MCF 10A (cell line): Measurements from ENCODE around the gene HSBP1. TPM values are rescaled to one million over a fixed set of nuclear protein-coding genes. Genes with fewer than 3 reads are reported as not detected.

Source experiments
- BruUV-seq: library from RNA; stranded (reverse); fragments of 400-500 nt; replicated peaks from 2 replicates; lab custom pipeline; 2021; lab: Mats Ljungman, UMichigan
- CTCF ChIA-PET: fragments of 300-600 bp; sonication (Branson Sonifier 250); formaldehyde crosslinking; extraction: SDS; loops from one replicate; lab custom pipeline; 2021; ENCODE audit warnings: antibody characterized with exemption, inconsistent platforms; lab: Yijun Ruan, JAX
- POLR2A ChIA-PET: fragments of 300-600, 350-650 bp; sonication (Branson Sonifier 250); formaldehyde crosslinking; extraction: SDS; loops from one replicate; lab custom pipeline; 2020; ENCODE audit warnings: antibody characterized with exemption, inconsistent platforms; lab: Yijun Ruan, JAX
- DNase-seq: peaks from one replicate; pipeline ENCODE4 v3.0.0-alpha.2; 2018; ENCODE audit not compliant: unreplicated experiment
- H3K27ac Mint-ChIP-seq: one replicate; pipeline ENCODE4 v1.8.0; 2022; ENCODE audit warnings: mild to moderate bottlenecking, low read depth, mixed read lengths; ENCODE audit not compliant: unreplicated experiment
- H3K27me3 Mint-ChIP-seq: one replicate; pipeline ENCODE4 v1.8.0; 2022; ENCODE audit warnings: mixed read lengths; ENCODE audit not compliant: insufficient read depth, unreplicated experiment
- H3K36me3 Mint-ChIP-seq: one replicate; pipeline ENCODE4 v1.8.0; 2022; ENCODE audit warnings: mild to moderate bottlenecking, moderate library complexity, mixed read lengths; ENCODE audit not compliant: insufficient read depth, unreplicated experiment
- H3K4me1 Mint-ChIP-seq: one replicate; pipeline ENCODE4 v1.8.0; 2022; ENCODE audit warnings: mixed read lengths; ENCODE audit not compliant: insufficient read depth, unreplicated experiment
- H3K4me3 Mint-ChIP-seq: one replicate; pipeline ENCODE4 v1.8.0; 2022; ENCODE audit warnings: mild to moderate bottlenecking, moderate library complexity, mixed read lengths; ENCODE audit not compliant: unreplicated experiment
- H3K9me3 Mint-ChIP-seq: one replicate; pipeline ENCODE4 v1.8.0; 2022; ENCODE audit warnings: mixed read lengths; ENCODE audit not compliant: unreplicated experiment
- intact Hi-C: fragments of 100-400 bp; cut with micrococcal nuclease; formaldehyde crosslinking; loops from 2 replicates; pipeline ENCODE4 v1.14.1; 2022
- total RNA-seq: library from RNA; stranded (reverse); gene quantifications from 2 replicates; pipeline ENCODE4 v1.2.3, GENCODE V29; 2022
- TF ChIP-seq, protein P1 (sequence below): fragments of 200-600 bp; IDR thresholded peaks from one replicate; pipeline ENCODE4 v1.8.0; 2022; ENCODE audit warnings: antibody characterized with exemption, mild to moderate bottlenecking; ENCODE audit not compliant: unreplicated experiment

HSBP1 gene
- total RNA-seq, 1 experiment from 2014 or later, result 101 TPM

DNA sequence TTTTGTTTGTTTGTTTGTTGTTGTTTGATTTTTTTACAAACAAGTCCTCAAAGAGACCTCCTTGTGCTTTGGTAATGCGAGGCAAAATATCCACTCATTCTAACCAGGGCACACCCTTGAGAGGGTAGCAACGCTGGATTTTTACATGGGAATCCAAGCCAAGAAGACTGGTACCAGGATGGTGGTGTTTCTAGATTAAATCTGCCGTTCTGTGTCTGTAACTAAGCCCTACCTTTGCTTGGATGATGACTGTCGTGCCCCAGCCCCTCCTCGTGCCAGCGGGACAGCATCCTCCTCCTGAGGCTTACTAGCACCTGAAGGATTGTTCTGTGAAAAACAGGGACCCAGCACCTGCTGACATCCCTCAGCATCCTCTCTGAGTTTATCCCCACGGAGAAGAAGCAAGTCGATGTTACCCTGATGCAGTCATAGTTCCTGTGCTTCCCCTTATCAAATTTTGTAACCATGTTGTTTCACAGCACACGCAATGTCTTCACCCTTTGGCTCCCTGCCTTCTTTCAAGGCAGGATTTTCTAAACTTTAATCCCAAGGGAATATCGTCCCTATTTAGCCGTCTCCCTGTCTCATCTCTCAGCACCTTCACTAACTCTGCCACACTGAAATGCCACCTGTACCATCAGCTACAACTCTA lies 5.1 kb upstream of the HSBP1 start:
- no peaks in the 10 kb centered on the region for H3K9me3 Mint-ChIP-seq
- TF ChIP-seq, protein P1, sequence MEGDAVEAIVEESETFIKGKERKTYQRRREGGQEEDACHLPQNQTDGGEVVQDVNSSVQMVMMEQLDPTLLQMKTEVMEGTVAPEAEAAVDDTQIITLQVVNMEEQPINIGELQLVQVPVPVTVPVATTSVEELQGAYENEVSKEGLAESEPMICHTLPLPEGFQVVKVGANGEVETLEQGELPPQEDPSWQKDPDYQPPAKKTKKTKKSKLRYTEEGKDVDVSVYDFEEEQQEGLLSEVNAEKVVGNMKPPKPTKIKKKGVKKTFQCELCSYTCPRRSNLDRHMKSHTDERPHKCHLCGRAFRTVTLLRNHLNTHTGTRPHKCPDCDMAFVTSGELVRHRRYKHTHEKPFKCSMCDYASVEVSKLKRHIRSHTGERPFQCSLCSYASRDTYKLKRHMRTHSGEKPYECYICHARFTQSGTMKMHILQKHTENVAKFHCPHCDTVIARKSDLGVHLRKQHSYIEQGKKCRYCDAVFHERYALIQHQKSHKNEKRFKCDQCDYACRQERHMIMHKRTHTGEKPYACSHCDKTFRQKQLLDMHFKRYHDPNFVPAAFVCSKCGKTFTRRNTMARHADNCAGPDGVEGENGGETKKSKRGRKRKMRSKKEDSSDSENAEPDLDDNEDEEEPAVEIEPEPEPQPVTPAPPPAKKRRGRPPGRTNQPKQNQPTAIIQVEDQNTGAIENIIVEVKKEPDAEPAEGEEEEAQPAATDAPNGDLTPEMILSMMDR, result no peak
- POLR2A ChIA-PET, result no interaction called here
- H3K36me3 Mint-ChIP-seq, result no peaks in the 10 kb centered on the region
- peak overlapping the region; percentile 52 for H3K27ac Mint-ChIP-seq
- H3K4me3 Mint-ChIP-seq, result peak overlapping the region; percentile 54
- no TSS peak for BruUV-seq
- intact Hi-C loops, result no loop called here
- DNase-seq, result no peak
- H3K27me3 Mint-ChIP-seq, result no peaks in the 10 kb centered on the region
- CTCF ChIA-PET, result interaction anchor here (0.6 kb wide), 1 partner anchor 17 kb away, joined by 3 read pairs; no protein-coding TSS in a partner anchor
- peaks cover 19% of the 10 kb centered on the region for H3K4me1 Mint-ChIP-seq

DNA sequence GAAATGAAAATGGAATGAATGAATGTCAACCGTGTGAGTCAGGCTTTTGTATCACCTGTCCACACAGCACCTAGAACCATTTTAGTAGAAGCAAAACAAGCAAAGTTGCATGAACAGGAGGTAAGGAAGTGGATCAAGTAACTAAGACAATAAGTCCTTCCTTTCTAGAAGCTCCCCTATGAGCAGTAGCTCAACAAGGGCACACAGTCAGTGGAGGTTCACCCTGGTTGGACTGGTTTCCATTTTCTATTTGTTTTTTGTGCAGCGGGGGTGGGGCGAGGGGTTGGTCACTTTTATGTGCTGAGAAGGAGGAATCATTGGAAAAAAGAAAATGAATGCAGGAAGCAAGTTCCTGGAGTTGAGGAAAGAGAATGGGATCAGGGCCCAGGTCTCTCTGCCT lies 4.0 kb upstream of the HSBP1 start:
- Mint-ChIP-seq H3K36me3 (no peaks in the 10 kb centered on the region), H3K9me3 (no peaks in the 10 kb centered on the region), H3K27me3 (no peaks in the 10 kb centered on the region), H3K4me1 (peaks cover 19% of the 10 kb centered on the region), H3K4me3 (no peak overlapping the region), H3K27ac (no peak overlapping the region)
- ChIA-PET POLR2A (no interaction called here), CTCF (no interaction called here)
- DNase-seq, result no peak
- TF ChIP-seq, protein P1, result no peak
- BruUV-seq, result no TSS peak
- intact Hi-C loops, result no loop called here

- H3K36me3 Mint-ChIP-seq, result peaks cover 5% of the 10 kb centered on the region
- peaks cover 19% of the 10 kb centered on the region for H3K4me1 Mint-ChIP-seq
- H3K9me3 Mint-ChIP-seq, result no peaks in the 10 kb centered on the region
- no peak overlapping the region for H3K27ac Mint-ChIP-seq
- ChIA-PET POLR2A (no interaction called here), CTCF (no interaction called here)
- no peaks in the 10 kb centered on the region for H3K27me3 Mint-ChIP-seq
- BruUV-seq, result no TSS peak
- DNase-seq, result no peak
- TF ChIP-seq, protein P1, result no peak
- intact Hi-C loops, result no loop called here
- no peak overlapping the region for H3K4me3 Mint-ChIP-seq
Observed at GRCh38 chr16:83804366-83804765, 3.4 kb upstream of the HSBP1 start.

GRCh38 chr16:83806036-83806435 lies 1.7 kb upstream of the HSBP1 start:
- no peaks in the 10 kb centered on the region for H3K27me3 Mint-ChIP-seq
- H3K27ac Mint-ChIP-seq, result no peak overlapping the region
- H3K9me3 Mint-ChIP-seq, result no peaks in the 10 kb centered on the region
- no TSS peak for BruUV-seq
- no peak overlapping the region for H3K4me3 Mint-ChIP-seq
- peaks cover 22% of the 10 kb centered on the region for H3K36me3 Mint-ChIP-seq
- TF ChIP-seq, protein P1, result no peak
- ChIA-PET CTCF (no interaction called here), POLR2A (no interaction called here)
- intact Hi-C loops, result loop anchor here (5.0 kb wide), 1 partner anchor 119 kb away; no protein-coding TSS in a partner anchor
- DNase-seq, result no peak
- H3K4me1 Mint-ChIP-seq, result peaks cover 19% of the 10 kb centered on the region
